SU-DHL-6 (cell line): Measurements from ENCODE around the gene MAPK13.

Experiments used
- CTCF ChIP-seq: fragments of 200-600 bp; sonication (generic); IDR thresholded peaks from one replicate; pipeline ENCODE4 v1.5.1; 2017; ENCODE audit warnings: antibody characterized with exemption, mild to moderate bottlenecking, low read length, moderate library complexity; ENCODE audit not compliant: insufficient read depth, poor library complexity, severe bottlenecking
- EZH2phosphoT487 ChIP-seq: fragments of 200-600 bp; sonication (generic), shearing (Covaris generic); conservative IDR thresholded peaks from 2 replicates; pipeline ENCODE4 v1.6.1; 2018; ENCODE audit warnings: mild to moderate bottlenecking, antibody characterized with exemption, low read length, moderate library complexity, mixed read lengths

GRCh38 chr6:36121787-36122494 lies 8.4 kb upstream of the MAPK13 start:
- TF ChIP-seq CTCF (no peak), EZH2phosphoT487 (no peak)
